ENCODE results near the gene NKPD1. TPM values are rescaled to one million over a fixed set of nuclear protein-coding genes. Genes with fewer than 3 reads are reported as not detected.
A peak's percentile ranks its signal among the peaks of the same experiment; 100 is the strongest.

Gene NKPD1
- total RNA-seq, 3 donors from 2014 or later (not counting 1 experiment from before 2014, with no cell fraction given) = 0.55 to 1.00 (median 0.66) TPM

- Mint-ChIP-seq H3K27me3 (ENCODE audit: low read depth in 2 of 2) (no peaks in the 10 kb centered on the region), H3K4me3 (no peak overlapping the region), H3K36me3 (no peaks in the 10 kb centered on the region), H3K9me3 (no peaks in the 10 kb centered on the region), H3K27ac (no peak overlapping the region), H3K4me1 (peaks cover 5 to 21% of the 10 kb centered on the region in 2 donors)
- intact Hi-C loops (cut with micrococcal nuclease) = no loop called here
- H3K36me3 ChIP-seq (ENCODE audit: control insufficient read depth, insufficient read depth, low read length) = no peaks in the 10 kb centered on the region
- ATAC-seq (no peak), DNase-seq (no peak)
- H3K27me3 ChIP-seq (ENCODE audit: control insufficient read depth, insufficient read depth, low read length) = no peaks in the 10 kb centered on the region
- peaks cover 8% of the 10 kb centered on the region for H3K4me1 ChIP-seq (ENCODE audit: control insufficient read depth, insufficient read depth, low read length)
- H3K9me3 ChIP-seq (ENCODE audit: control insufficient read depth, insufficient read depth, low read length) = no peaks in the 10 kb centered on the region
- H3K27ac ChIP-seq (ENCODE audit: low read length) = no peak overlapping the region
- no peak overlapping the region for H3K4me3 ChIP-seq (ENCODE audit: low read length)
- TF ChIP-seq CTCF (IDR thresholded peaks at IDR 0.05) = no peak
- 95% methylated on average over 5 of the region's 5 CpGs for WGBS (ENCODE audit: insufficient coverage)
These were observed 32.6 kb downstream of the NKPD1 start for GRCh38 chr19:45128146-45128545.

GRCh38 chr19:45126654-45127053, 34.1 kb downstream of the NKPD1 start:
- H3K36me3 Mint-ChIP-seq = no peaks in the 10 kb centered on the region
- H3K9me3 Mint-ChIP-seq = no peaks in the 10 kb centered on the region
- intact Hi-C loops (cut with micrococcal nuclease) = no loop called here
- no peaks in the 10 kb centered on the region for H3K27me3 Mint-ChIP-seq (ENCODE audit: low read depth in 2 of 2)
- Histone ChIP-seq H3K27me3 (ENCODE audit: control insufficient read depth, insufficient read depth, low read length) (no peaks in the 10 kb centered on the region), H3K4me3 (ENCODE audit: low read length) (no peak overlapping the region), H3K36me3 (ENCODE audit: control insufficient read depth, insufficient read depth, low read length) (no peaks in the 10 kb centered on the region), H3K27ac (ENCODE audit: low read length) (no peak overlapping the region), H3K4me1 (ENCODE audit: control insufficient read depth, insufficient read depth, low read length) (peaks cover 15% of the 10 kb centered on the region), H3K9me3 (ENCODE audit: control insufficient read depth, insufficient read depth, low read length) (no peaks in the 10 kb centered on the region)
- no peak for DNase-seq
- TF ChIP-seq CTCF (IDR thresholded peaks at IDR 0.05) = no peak
- ATAC-seq = no peak
- H3K4me1 Mint-ChIP-seq = peaks cover 14 to 32% of the 10 kb centered on the region in 2 donors
- WGBS (ENCODE audit: insufficient coverage) = 92% methylated on average over 7 of the region's 7 CpGs
- no peak overlapping the region for H3K27ac Mint-ChIP-seq
- H3K4me3 Mint-ChIP-seq = no peak overlapping the region

GRCh38 chr19:45125975-45126493, 34.7 kb downstream of the NKPD1 start:
- H3K27me3 Mint-ChIP-seq (ENCODE audit: low read depth in 2 of 2) = no peaks in the 10 kb centered on the region
- H3K36me3 Mint-ChIP-seq = no peaks in the 10 kb centered on the region
- Histone ChIP-seq H3K27ac (ENCODE audit: low read length) (no peak overlapping the region), H3K4me1 (ENCODE audit: control insufficient read depth, insufficient read depth, low read length) (peaks cover 21% of the 10 kb centered on the region), H3K4me3 (ENCODE audit: low read length) (no peak overlapping the region), H3K9me3 (ENCODE audit: control insufficient read depth, insufficient read depth, low read length) (no peaks in the 10 kb centered on the region), H3K27me3 (ENCODE audit: control insufficient read depth, insufficient read depth, low read length) (no peaks in the 10 kb centered on the region), H3K36me3 (ENCODE audit: control insufficient read depth, insufficient read depth, low read length) (no peaks in the 10 kb centered on the region)
- intact Hi-C loops (cut with micrococcal nuclease) = no loop called here
- peak; percentile 58 to 81 for DNase-seq
- no peak overlapping the region for H3K4me3 Mint-ChIP-seq
- peaks cover 21 to 39% of the 10 kb centered on the region in 2 donors for H3K4me1 Mint-ChIP-seq
- TF ChIP-seq CTCF (IDR thresholded peaks at IDR 0.05) = peak; percentile 77
- peak; percentile 80 to 94 (median 91) for ATAC-seq
- no peaks in the 10 kb centered on the region for H3K9me3 Mint-ChIP-seq
- 57% methylated on average over 12 of the region's 12 CpGs for WGBS (ENCODE audit: insufficient coverage)
- no peak overlapping the region for H3K27ac Mint-ChIP-seq

GRCh38 chr19:45125360-45125759, 35.4 kb downstream of the NKPD1 start:
- peaks cover 23% of the 10 kb centered on the region for H3K4me1 ChIP-seq (ENCODE audit: control insufficient read depth, insufficient read depth, low read length)
- intact Hi-C loops (cut with micrococcal nuclease) = no loop called here
- 96% methylated on average over 9 of the region's 9 CpGs for WGBS (ENCODE audit: insufficient coverage)

More at GRCh38 chr19:45125360-45125759, 35.4 kb downstream of the NKPD1 start:
- no peak overlapping the region for H3K4me3 ChIP-seq (ENCODE audit: low read length)
- peaks cover 25 to 42% of the 10 kb centered on the region in 2 donors for H3K4me1 Mint-ChIP-seq
- DNase-seq = no peak
- no peak overlapping the region for H3K27ac ChIP-seq (ENCODE audit: low read length)
- no peaks in the 10 kb centered on the region for H3K36me3 ChIP-seq (ENCODE audit: control insufficient read depth, insufficient read depth, low read length)
- H3K27ac Mint-ChIP-seq = no peak overlapping the region
- no peaks in the 10 kb centered on the region for H3K27me3 Mint-ChIP-seq (ENCODE audit: low read depth in 2 of 2)
- TF ChIP-seq CTCF (IDR thresholded peaks at IDR 0.05) = no peak
- ATAC-seq = no peak
- H3K9me3 Mint-ChIP-seq = no peaks in the 10 kb centered on the region
- no peak overlapping the region for H3K4me3 Mint-ChIP-seq
- H3K36me3 Mint-ChIP-seq = no peaks in the 10 kb centered on the region
- H3K9me3 ChIP-seq (ENCODE audit: control insufficient read depth, insufficient read depth, low read length) = no peaks in the 10 kb centered on the region
- no peaks in the 10 kb centered on the region for H3K27me3 ChIP-seq (ENCODE audit: control insufficient read depth, insufficient read depth, low read length)
